Activated T-helper 1 cell treated with Interleukin-2 at 50 U/mL for 16 hours (primary cell): ENCODE results near the gene TNFRSF11A.

Experiments used
- DNase-seq: peaks from one replicate; pipeline ENCODE4 v3.0.0-alpha.2; 2020; ENCODE audit warnings: low read depth

Gene TNFRSF11A

GRCh38 chr18:62325806-62326645 is 916 bp downstream of the TNFRSF11A start:
- DNase-seq, result no peak

- no peak for DNase-seq
These were observed 1.7 kb downstream of the TNFRSF11A start for GRCh38 chr18:62326646-62327348.

- no peak for DNase-seq
These were observed 2.9 kb downstream of the TNFRSF11A start for GRCh38 chr18:62327977-62328376.

- no peak for DNase-seq
These were observed 3.7 kb downstream of the TNFRSF11A start for GRCh38 chr18:62328586-62329525.

- DNase-seq, result no peak
These were observed 4.8 kb downstream of the TNFRSF11A start for GRCh38 chr18:62329691-62330454.

- no peak for DNase-seq
These were observed 5.5 kb downstream of the TNFRSF11A start for GRCh38 chr18:62330650-62331049.

- DNase-seq, result no peak
These were observed 6.7 kb downstream of the TNFRSF11A start for GRCh38 chr18:62331581-62332356.

GRCh38 chr18:62332431-62332830 is 7.3 kb downstream of the TNFRSF11A start:
- DNase-seq, result no peak

GRCh38 chr18:62332964-62333695 is 8.0 kb downstream of the TNFRSF11A start:
- DNase-seq, result no peak

- no peak for DNase-seq
These were observed 9.0 kb downstream of the TNFRSF11A start for GRCh38 chr18:62334120-62334519.

GRCh38 chr18:62335494-62335893 is 10.4 kb downstream of the TNFRSF11A start:
- DNase-seq, result no peak

GRCh38 chr18:62336618-62337017 is 11.5 kb downstream of the TNFRSF11A start:
- no peak for DNase-seq

GRCh38 chr18:62337336-62337735 is 12.2 kb downstream of the TNFRSF11A start:
- no peak for DNase-seq

GRCh38 chr18:62338446-62339105 is 13.5 kb downstream of the TNFRSF11A start:
- no peak for DNase-seq

- no peak for DNase-seq
These were observed 14.2 kb downstream of the TNFRSF11A start for GRCh38 chr18:62339106-62339988.

GRCh38 chr18:62340996-62341395 is 15.9 kb downstream of the TNFRSF11A start:
- no peak for DNase-seq

- DNase-seq, result no peak
These were observed 16.4 kb downstream of the TNFRSF11A start for GRCh38 chr18:62341473-62341872.

GRCh38 chr18:62342884-62343283 is 17.8 kb downstream of the TNFRSF11A start:
- DNase-seq, result no peak
